CD4-positive, alpha-beta T cell treated with Interleukin-15 for 4 hours (primary cell): ENCODE measurements around the gene RBL2.

Experiments
- DNase-seq: peaks from one replicate; pipeline ENCODE4 v3.0.0-alpha.2; 2020; ENCODE audit warnings: low spot score

Gene RBL2

GRCh38 chr16:53456625-53457024 is 22.4 kb downstream of the RBL2 start:
- DNase-seq: peak; percentile 68

- peak; percentile 80 for DNase-seq
These were observed 23.4 kb downstream of the RBL2 start for GRCh38 chr16:53457670-53458069.

- DNase-seq: no peak
These were observed 24.4 kb downstream of the RBL2 start for GRCh38 chr16:53458635-53459034.

- DNase-seq: no peak
These were observed 31.5 kb downstream of the RBL2 start for GRCh38 chr16:53465606-53466280.

- DNase-seq: no peak
These were observed 42.6 kb downstream of the RBL2 start for GRCh38 chr16:53476867-53477266.

GRCh38 chr16:53478965-53479364 is 44.7 kb downstream of the RBL2 start:
- no peak for DNase-seq

GRCh38 chr16:53480394-53480793 is 46.1 kb downstream of the RBL2 start:
- no peak for DNase-seq

- DNase-seq: no peak
These were observed 47.9 kb downstream of the RBL2 start for GRCh38 chr16:53482123-53482522.

- no peak for DNase-seq
These were observed 50.3 kb downstream of the RBL2 start for GRCh38 chr16:53484542-53484941.

GRCh38 chr16:53486230-53486629 is 52.0 kb downstream of the RBL2 start:
- DNase-seq: no peak

GRCh38 chr16:53489755-53490154 is 55.5 kb downstream of the RBL2 start:
- DNase-seq: no peak

- no peak for DNase-seq
These were observed 58.2 kb downstream of the RBL2 start for GRCh38 chr16:53492503-53492902.

- DNase-seq: no peak
These were observed 60.4 kb downstream of the RBL2 start for GRCh38 chr16:53494636-53495035.

- DNase-seq: no peak
These were observed 61.1 kb downstream of the RBL2 start for GRCh38 chr16:53495325-53495724.

GRCh38 chr16:53498984-53499383 is 64.7 kb downstream of the RBL2 start:
- DNase-seq: no peak

- DNase-seq: no peak
These were observed 67.1 kb downstream of the RBL2 start for GRCh38 chr16:53501216-53501859.

- DNase-seq: no peak
These were observed 68.3 kb downstream of the RBL2 start, which contains the start of gene AKTIP for GRCh38 chr16:53502331-53503269. Gene AKTIP, minus strand, starts transcription at chr16:53503209. Its CDS starts 2,950 bp downstream, at chr16:53500259.

- peak; percentile 100 for DNase-seq
These were observed 69.1 kb downstream of the RBL2 start for GRCh38 chr16:53503270-53503923.

- peak; percentile 30 for DNase-seq
These were observed 69.9 kb downstream of the RBL2 start for GRCh38 chr16:53503991-53504663.

- DNase-seq: peak; percentile 20
These were observed 70.4 kb downstream of the RBL2 start for GRCh38 chr16:53504665-53505064.

- DNase-seq: no peak
These were observed 72.0 kb downstream of the RBL2 start for GRCh38 chr16:53506254-53506653.
